ENCODE results near the gene DYNLL1.
A peak's percentile ranks its signal among the peaks of the same experiment; 100 is the strongest.
"Not testable (repeated sequence)": the region's sequence is repeated elsewhere in the genome, so short reads cannot be mapped to it uniquely, and the experiment has no call there.

DYNLL1 gene

GRCh38 chr12:120498870-120499515 is 3.1 kb downstream of the DYNLL1 start:
- H3K36me3 Mint-ChIP-seq (ENCODE audit: low read depth), result peaks cover 57% of the 10 kb centered on the region
- DNase-seq, result no peak
- H3K4me3 Mint-ChIP-seq, result peak overlapping the region; percentile 100
- no peaks in the 10 kb centered on the region for H3K9me3 Mint-ChIP-seq
- H3K27ac Mint-ChIP-seq, result peak overlapping the region; percentile 17
- no peak for TF ChIP-seq CTCF (IDR thresholded peaks at IDR 0.05)
- peaks cover 40% of the 10 kb centered on the region for H3K4me1 Mint-ChIP-seq
- H3K27me3 Mint-ChIP-seq (ENCODE audit: low read depth, poor library complexity), result peaks cover 3% of the 10 kb centered on the region

DNA sequence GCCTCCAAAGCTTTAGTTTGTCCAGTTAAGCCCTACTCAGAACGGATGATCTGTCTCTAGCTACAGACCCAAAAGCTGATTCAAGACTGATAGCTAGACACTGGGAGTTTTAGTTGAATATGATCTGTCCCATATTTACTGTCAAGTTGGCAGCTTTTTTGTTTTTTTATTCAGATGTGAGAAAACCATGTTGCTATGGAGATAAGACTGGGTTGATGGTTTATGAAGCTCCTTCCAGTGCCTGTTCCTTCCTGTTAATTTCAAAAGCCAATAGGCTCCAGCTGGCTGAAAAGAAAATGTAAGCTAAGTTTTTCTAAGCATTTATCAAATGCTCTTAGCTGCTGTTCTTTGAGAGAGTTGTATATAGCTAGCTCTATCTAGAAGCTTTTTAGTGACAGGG is 4.7 kb downstream of the DYNLL1 start:
- peak overlapping the region; percentile 61 for H3K27ac Mint-ChIP-seq
- H3K36me3 Mint-ChIP-seq (ENCODE audit: low read depth), result peaks cover 60% of the 10 kb centered on the region
- TF ChIP-seq CTCF (IDR thresholded peaks at IDR 0.05), result no peak
- no peak overlapping the region for H3K4me3 Mint-ChIP-seq
- H3K4me1 Mint-ChIP-seq, result peaks cover 31% of the 10 kb centered on the region
- DNase-seq, result no peak
- H3K9me3 Mint-ChIP-seq, result no peaks in the 10 kb centered on the region
- H3K27me3 Mint-ChIP-seq (ENCODE audit: low read depth, poor library complexity), result no peaks in the 10 kb centered on the region

DNA sequence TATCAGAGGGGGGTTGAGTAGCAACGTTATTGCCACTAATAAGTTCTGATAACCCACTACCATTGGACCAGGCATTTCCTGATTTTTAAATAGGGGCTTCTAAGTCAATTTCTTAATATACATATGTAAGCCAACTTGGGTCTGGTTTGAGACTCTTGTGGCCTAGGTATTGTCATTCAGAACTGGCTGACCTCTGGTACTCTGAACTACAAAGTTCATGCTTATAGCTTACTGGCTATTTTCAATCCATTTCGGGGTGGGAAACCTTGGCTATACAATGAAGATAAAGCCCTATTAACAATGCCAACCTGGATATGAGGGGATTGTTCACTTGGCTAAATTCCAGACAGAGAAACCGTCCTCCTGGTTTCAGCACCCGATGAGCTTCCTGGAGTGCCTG is 8.7 kb downstream of the DYNLL1 start:
- no peak for TF ChIP-seq CTCF (IDR thresholded peaks at IDR 0.05)
- H3K27ac Mint-ChIP-seq, result no peak overlapping the region
- no peaks in the 10 kb centered on the region for H3K4me1 Mint-ChIP-seq
- H3K9me3 Mint-ChIP-seq, result no peaks in the 10 kb centered on the region
- H3K36me3 Mint-ChIP-seq (ENCODE audit: low read depth), result peaks cover 54% of the 10 kb centered on the region
- no peak overlapping the region for H3K4me3 Mint-ChIP-seq
- no peaks in the 10 kb centered on the region for H3K27me3 Mint-ChIP-seq (ENCODE audit: low read depth, poor library complexity)
- DNase-seq, result no peak

GRCh38 chr12:120508537-120508936 is 12.6 kb downstream of the DYNLL1 start:
- H3K36me3 Mint-ChIP-seq (ENCODE audit: low read depth), result peaks cover 50% of the 10 kb centered on the region
- no peaks in the 10 kb centered on the region for H3K4me1 Mint-ChIP-seq
- H3K27ac Mint-ChIP-seq, result peak overlapping the region; percentile 13
- H3K27me3 Mint-ChIP-seq (ENCODE audit: low read depth, poor library complexity), result peaks cover 5% of the 10 kb centered on the region
- no peak for TF ChIP-seq CTCF (IDR thresholded peaks at IDR 0.05)
- no peaks in the 10 kb centered on the region for H3K9me3 Mint-ChIP-seq
- no peak for DNase-seq
- no peak overlapping the region for H3K4me3 Mint-ChIP-seq

GRCh38 chr12:120514002-120514401 is 18.1 kb downstream of the DYNLL1 start:
- Mint-ChIP-seq H3K36me3 (ENCODE audit: low read depth) (peaks cover 51% of the 10 kb centered on the region), H3K9me3 (no peaks in the 10 kb centered on the region), H3K4me1 (no peaks in the 10 kb centered on the region), H3K4me3 (no peak overlapping the region), H3K27ac (no peak overlapping the region), H3K27me3 (ENCODE audit: low read depth, poor library complexity) (peaks cover 5% of the 10 kb centered on the region)
- TF ChIP-seq CTCF (IDR thresholded peaks at IDR 0.05), result no peak
- no peak for DNase-seq

- peaks cover 39% of the 10 kb centered on the region for H3K36me3 Mint-ChIP-seq (ENCODE audit: low read depth)
- peaks cover 5% of the 10 kb centered on the region for H3K27me3 Mint-ChIP-seq (ENCODE audit: low read depth, poor library complexity)
- H3K4me1 Mint-ChIP-seq, result no peaks in the 10 kb centered on the region
- no peak overlapping the region for H3K27ac Mint-ChIP-seq
- H3K9me3 Mint-ChIP-seq, result no peaks in the 10 kb centered on the region
- H3K4me3 Mint-ChIP-seq, result no peak overlapping the region
- DNase-seq, result no peak
- no peak for TF ChIP-seq CTCF (IDR thresholded peaks at IDR 0.05)
These were observed 19.6 kb downstream of the DYNLL1 start for GRCh38 chr12:120515496-120515895.

- not testable (repeated sequence) for H3K27me3 Mint-ChIP-seq (ENCODE audit: low read depth, poor library complexity); H3K4me1 Mint-ChIP-seq; H3K27ac Mint-ChIP-seq; DNase-seq; H3K4me3 Mint-ChIP-seq; H3K9me3 Mint-ChIP-seq
- H3K36me3 Mint-ChIP-seq (ENCODE audit: low read depth), result peaks cover 30% of the 10 kb centered on the region
These were observed 23.4 kb downstream of the DYNLL1 start for GRCh38 chr12:120519324-120519723.
